ENCODE data around the gene NSMF. TPM values are rescaled to one million over a fixed set of nuclear protein-coding genes. Genes with fewer than 3 reads are reported as not detected.

NSMF gene
- total and polyA plus RNA-seq, 8 donors = 11.7 to 84.9 (median 41.6) TPM

DNA sequence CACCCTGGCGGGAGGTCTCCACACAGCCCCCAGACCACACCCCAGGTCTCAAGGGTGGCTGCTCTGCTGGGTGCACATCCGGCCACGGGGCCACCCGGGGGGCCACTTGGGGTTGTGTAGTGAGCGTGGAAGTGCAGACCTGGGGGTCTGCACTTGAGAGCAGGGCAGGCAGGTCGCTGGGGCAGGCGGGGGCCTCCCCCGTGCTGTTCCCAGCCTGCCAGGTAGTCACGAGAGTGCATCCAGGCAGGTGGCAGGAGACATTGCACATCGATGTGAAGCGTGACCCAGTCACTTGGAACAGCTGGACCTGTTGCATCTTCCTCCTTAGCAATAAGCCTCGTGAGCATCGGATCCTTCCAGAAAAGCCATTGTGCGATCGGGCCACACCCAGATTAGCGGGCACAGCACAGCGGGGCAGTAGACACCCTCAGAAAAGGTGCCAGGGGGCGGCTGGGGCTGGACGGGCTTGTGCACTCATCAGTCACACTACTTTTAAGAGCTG is 13.2 kb downstream of the NSMF start:
- TF ChIP-seq POLR2A (IDR thresholded peaks at IDR 0.05) (no peak), EP300 (IDR thresholded peaks at IDR 0.05) (no peak), POLR2AphosphoS5 (IDR thresholded peaks at IDR 0.05) (no peak)
- TF ChIP-seq, protein P1, sequence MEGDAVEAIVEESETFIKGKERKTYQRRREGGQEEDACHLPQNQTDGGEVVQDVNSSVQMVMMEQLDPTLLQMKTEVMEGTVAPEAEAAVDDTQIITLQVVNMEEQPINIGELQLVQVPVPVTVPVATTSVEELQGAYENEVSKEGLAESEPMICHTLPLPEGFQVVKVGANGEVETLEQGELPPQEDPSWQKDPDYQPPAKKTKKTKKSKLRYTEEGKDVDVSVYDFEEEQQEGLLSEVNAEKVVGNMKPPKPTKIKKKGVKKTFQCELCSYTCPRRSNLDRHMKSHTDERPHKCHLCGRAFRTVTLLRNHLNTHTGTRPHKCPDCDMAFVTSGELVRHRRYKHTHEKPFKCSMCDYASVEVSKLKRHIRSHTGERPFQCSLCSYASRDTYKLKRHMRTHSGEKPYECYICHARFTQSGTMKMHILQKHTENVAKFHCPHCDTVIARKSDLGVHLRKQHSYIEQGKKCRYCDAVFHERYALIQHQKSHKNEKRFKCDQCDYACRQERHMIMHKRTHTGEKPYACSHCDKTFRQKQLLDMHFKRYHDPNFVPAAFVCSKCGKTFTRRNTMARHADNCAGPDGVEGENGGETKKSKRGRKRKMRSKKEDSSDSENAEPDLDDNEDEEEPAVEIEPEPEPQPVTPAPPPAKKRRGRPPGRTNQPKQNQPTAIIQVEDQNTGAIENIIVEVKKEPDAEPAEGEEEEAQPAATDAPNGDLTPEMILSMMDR (IDR thresholded peaks at IDR 0.05) = no peak
- no peak for DNase-seq
- WGBS, 5 donors = 29 to 40% (median 37%) methylated on average over 15 to 19 of the region's 19 CpGs
- Histone ChIP-seq H3K9me3 (peaks cover 0 to 4% (median 0%) of the 10 kb centered on the region in 4 donors), H3K4me3 (no peak overlapping the region), H3K36me3 (peaks cover 9 to 23% (median 20%) of the 10 kb centered on the region in 4 donors), H3K4me1 (peaks cover 17 to 31% (median 25%) of the 10 kb centered on the region in 4 donors), H3K27me3 (peaks cover 0 to 41% (median 3%) of the 10 kb centered on the region in 3 donors), H3K27ac (no peak overlapping the region)
- intact Hi-C loops (cut with DNase I; ENCODE audit: low total_unique reads) = no loop called here

DNA sequence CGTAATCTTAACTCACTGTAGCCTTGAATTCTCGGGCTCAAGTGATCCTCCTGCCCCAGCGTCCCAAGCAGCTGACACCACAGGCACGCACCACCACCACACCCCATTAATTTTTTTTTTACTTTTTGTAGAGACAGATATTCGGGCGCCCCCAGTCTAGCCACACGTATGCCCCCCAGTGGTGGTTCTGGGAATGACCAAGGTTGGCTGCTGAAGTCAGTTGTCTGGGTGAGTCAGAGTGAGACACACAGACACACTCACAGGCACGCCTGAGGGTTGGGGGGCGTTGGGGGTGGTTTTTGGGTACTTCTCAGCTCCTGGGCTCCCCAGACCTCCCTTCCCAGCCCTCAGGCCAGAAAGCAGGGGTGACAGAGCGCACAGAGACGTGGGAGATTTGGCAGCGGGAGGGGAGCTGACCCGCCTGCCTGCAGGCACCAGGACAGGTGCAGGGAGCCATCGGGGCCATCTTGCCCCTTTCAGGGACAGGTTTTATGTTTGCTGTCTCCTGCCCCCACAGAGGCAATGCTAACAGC is 13.8 kb downstream of the NSMF start:
- peaks cover 0 to 4% (median 0%) of the 10 kb centered on the region in 4 donors for H3K9me3 ChIP-seq
- H3K27me3 ChIP-seq = peaks cover 0 to 41% (median 3%) of the 10 kb centered on the region in 3 donors
- peak; percentile 86 to 91 for DNase-seq
- 9 to 15% (median 11%) methylated on average over 13 to 14 of the region's 14 CpGs for WGBS, 5 donors
- H3K27ac ChIP-seq = no peak overlapping the region
- H3K36me3 ChIP-seq = peaks cover 9 to 23% (median 20%) of the 10 kb centered on the region in 4 donors
- intact Hi-C loops (cut with DNase I; ENCODE audit: low total_unique reads) = no loop called here
- H3K4me3 ChIP-seq = no peak overlapping the region
- peaks cover 17 to 31% (median 25%) of the 10 kb centered on the region in 4 donors for H3K4me1 ChIP-seq
- TF ChIP-seq POLR2AphosphoS5 (IDR thresholded peaks at IDR 0.05) = peak in 1 of 3 donors; percentile 17
- TF ChIP-seq, protein P1 (IDR thresholded peaks at IDR 0.05) = peak in 6 of 7 experiments; percentile 39 to 86 (median 80)
- TF ChIP-seq POLR2A (IDR thresholded peaks at IDR 0.05) = no peak
- no peak for TF ChIP-seq EP300 (IDR thresholded peaks at IDR 0.05)

DNA sequence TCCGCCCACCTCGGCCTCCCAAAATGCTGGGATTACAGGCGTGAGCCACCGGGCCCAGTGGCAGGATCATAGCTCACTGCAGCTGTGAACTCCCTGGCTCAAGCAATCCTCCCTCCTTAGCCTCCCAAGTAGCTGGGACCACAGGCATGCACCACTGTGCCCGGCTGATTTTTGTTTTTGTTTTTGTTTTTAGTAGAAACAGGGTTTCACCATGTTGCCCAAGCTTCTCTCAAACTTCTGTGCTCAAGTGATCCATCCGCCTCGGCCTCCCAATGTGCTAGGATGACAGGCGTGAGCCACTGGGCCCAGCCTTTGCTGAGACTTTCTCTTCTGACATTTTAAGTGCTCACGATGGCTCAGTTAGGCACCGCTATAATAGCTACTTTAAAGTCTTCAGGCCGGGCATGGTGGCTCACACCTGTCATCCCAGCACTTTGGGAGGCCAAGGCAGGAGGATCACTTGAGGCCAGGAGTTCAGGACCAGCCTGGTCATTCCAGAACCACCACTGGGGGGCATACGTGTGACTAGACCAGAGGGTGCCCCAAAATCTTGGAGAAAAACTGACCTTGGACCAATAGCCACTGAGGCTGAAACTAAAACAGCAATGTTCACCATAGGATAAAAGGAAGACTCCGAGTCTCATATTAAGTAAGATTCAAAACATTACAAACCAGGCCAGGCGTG is 14.9 kb downstream of the NSMF start:
- DNase-seq = no peak
- 85 to 89% (median 87%) methylated on average over 11 to 14 of the region's 14 CpGs for WGBS, 5 donors
- Histone ChIP-seq H3K9me3 (peaks cover 0 to 4% (median 0%) of the 10 kb centered on the region in 4 donors), H3K36me3 (peaks cover 9 to 13% (median 11%) of the 10 kb centered on the region in 4 donors), H3K4me3 (no peak overlapping the region), H3K27ac (no peak overlapping the region), H3K27me3 (peaks cover 0 to 46% (median 3%) of the 10 kb centered on the region in 3 donors), H3K4me1 (peaks cover 17 to 33% (median 27%) of the 10 kb centered on the region in 4 donors)
- intact Hi-C loops (cut with DNase I; ENCODE audit: low total_unique reads) = no loop called here
- no peak for TF ChIP-seq EP300 (IDR thresholded peaks at IDR 0.05)
- TF ChIP-seq POLR2AphosphoS5 (IDR thresholded peaks at IDR 0.05) = no peak
- TF ChIP-seq, protein P1 (IDR thresholded peaks at IDR 0.05) = no peak
- no peak for TF ChIP-seq POLR2A (IDR thresholded peaks at IDR 0.05)

DNA sequence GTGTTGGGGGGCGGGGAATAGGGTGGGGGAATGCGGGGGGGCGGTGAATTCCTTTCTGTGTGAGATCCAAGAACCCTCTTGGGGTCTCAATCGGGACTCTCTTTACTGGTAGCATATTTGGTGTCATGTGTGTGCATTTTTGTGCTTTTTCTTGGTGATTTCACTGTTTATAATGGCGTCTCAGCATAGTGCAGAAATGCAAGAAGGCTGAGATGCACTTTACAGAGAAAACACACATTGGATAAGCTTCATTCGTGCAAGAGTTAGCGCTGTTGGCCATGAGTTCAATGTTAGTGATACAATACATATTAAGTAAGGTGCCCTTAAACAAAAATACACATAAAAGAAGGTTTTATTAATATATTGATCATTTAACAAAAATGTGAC is 17.2 kb downstream of the NSMF start:
- no peak for TF ChIP-seq EP300 (IDR thresholded peaks at IDR 0.05)
- TF ChIP-seq, protein P1 (IDR thresholded peaks at IDR 0.05) = no peak
- TF ChIP-seq POLR2A (IDR thresholded peaks at IDR 0.05) = no peak
- no peak for TF ChIP-seq POLR2AphosphoS5 (IDR thresholded peaks at IDR 0.05)
- Histone ChIP-seq H3K4me3 (peak overlapping the region; percentile 41 to 60 (median 45)), H3K27me3 (peaks cover 0 to 69% (median 3%) of the 10 kb centered on the region in 3 donors), H3K36me3 (no peaks in the 10 kb centered on the region), H3K4me1 (peaks cover 24 to 50% (median 43%) of the 10 kb centered on the region in 4 donors), H3K27ac (no peak overlapping the region), H3K9me3 (peaks cover 0 to 4% (median 0%) of the 10 kb centered on the region in 4 donors)
- 17 to 24% (median 22%) methylated on average over 5 to 7 of the region's 7 CpGs for whole genome bisulfite sequencing, 5 donors
- DNase-seq = no peak
- intact Hi-C loops (cut with DNase I; ENCODE audit: low total_unique reads) = no loop called here

All from stomach (tissue), 9 donors.